Hypothalamus (tissue), 51 donors: Measurements from ENCODE around the gene RNF135.
"Not testable (repeated sequence)": the region's sequence is repeated elsewhere in the genome, so short reads cannot be mapped to it uniquely, and the experiment has no call there.

ENCODE experiments used
- DNase-seq, 51 donors: peaks; one replicate each; lab custom pipeline; 2025; lab: John Stamatoyannopoulos, UW

RNF135 gene

GRCh38 chr17:30952638-30953393 is 18.0 kb upstream of the RNF135 start:
- peak in 1 of 51 donors; percentile 14 for DNase-seq

- DNase-seq, result peak in 2 of 51 donors; percentile 18 to 19
Observed at GRCh38 chr17:30954046-30954830, 16.6 kb upstream of the RNF135 start.

- DNase-seq, result peak in 2 of 51 donors; percentile 12 to 13
Observed at GRCh38 chr17:30956764-30957374, 14.0 kb upstream of the RNF135 start.

- DNase-seq, result no peak
Observed at GRCh38 chr17:30957741-30958140, 13.1 kb upstream of the RNF135 start.

GRCh38 chr17:30958187-30958586 is 12.7 kb upstream of the RNF135 start:
- DNase-seq, result no peak

- no peak for DNase-seq
Observed at GRCh38 chr17:30961209-30962188, 9.3 kb upstream of the RNF135 start.

- DNase-seq, result not testable (repeated sequence)
Observed at GRCh38 chr17:30964312-30964711, 6.5 kb upstream of the RNF135 start.

GRCh38 chr17:30964876-30965275 is 6.0 kb upstream of the RNF135 start:
- no peak for DNase-seq

- DNase-seq, result no peak
Observed at GRCh38 chr17:30965686-30966085, 5.2 kb upstream of the RNF135 start.

GRCh38 chr17:30967911-30968310 is 2.9 kb upstream of the RNF135 start:
- DNase-seq, result not testable (repeated sequence)

GRCh38 chr17:30969989-30970830 is 629 bp upstream of the RNF135 start:
- DNase-seq, result peak in 3 of 51 donors; percentile 25 to 60 (median 47)

GRCh38 chr17:30975042-30975820 is 4.4 kb downstream of the RNF135 start:
- DNase-seq, result no peak

GRCh38 chr17:30979919-30980318 is 9.1 kb downstream of the RNF135 start:
- DNase-seq, result not testable (repeated sequence)

- DNase-seq, result no peak
Observed at GRCh38 chr17:30981531-30982519, 11.0 kb downstream of the RNF135 start.

- DNase-seq, result no peak
Observed at GRCh38 chr17:30982855-30983254, 12.0 kb downstream of the RNF135 start.

GRCh38 chr17:30990458-30990857 is 19.6 kb downstream of the RNF135 start:
- DNase-seq, result no peak

- no peak for DNase-seq
Observed at GRCh38 chr17:30992551-30992950, 21.7 kb downstream of the RNF135 start.
